ENCODE measurements around the gene F2RL3.

DNA sequence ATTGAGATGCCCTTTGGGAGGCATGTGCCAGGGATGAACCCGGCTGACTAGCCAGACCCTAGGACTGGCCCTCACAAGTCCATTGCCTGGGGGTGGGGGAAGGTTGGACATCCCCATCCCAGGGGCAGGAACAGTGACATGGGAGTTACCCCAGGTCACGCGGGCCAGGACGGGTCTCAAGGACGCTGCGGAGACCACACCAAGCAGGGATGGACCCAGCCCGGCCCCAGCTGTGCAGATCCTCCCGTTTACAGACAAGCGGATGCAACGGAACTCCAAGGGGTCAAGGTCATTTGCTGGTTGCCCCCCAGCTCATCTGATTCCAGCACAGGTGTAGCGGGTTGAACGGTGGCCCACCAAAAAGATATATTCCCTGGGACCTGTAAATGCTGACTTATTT lies 20.0 kb downstream of the F2RL3 start:
- TF ChIP-seq FOXM1 (IDR thresholded peaks at IDR 0.05; ENCODE audit: borderline replicate concordance) (no peak), LEF1 (IDR thresholded peaks at IDR 0.05; ENCODE audit: borderline replicate concordance) (no peak), TARDBP (IDR thresholded peaks at IDR 0.05) (no peak)
